Bladder microvascular endothelial cell (primary cell): Measurements from ENCODE around the gene CCDC14. TPM values are rescaled to one million over a fixed set of nuclear protein-coding genes. Genes with fewer than 3 reads are reported as not detected.

Source experiments
- total RNA-seq: library from RNA; depleted of rRNA; stranded (reverse); fragments of >200 nt; gene quantifications from 2 replicates; pipeline ENCODE4 v1.2.3, GENCODE V29; 2014

CCDC14 gene, protein sequence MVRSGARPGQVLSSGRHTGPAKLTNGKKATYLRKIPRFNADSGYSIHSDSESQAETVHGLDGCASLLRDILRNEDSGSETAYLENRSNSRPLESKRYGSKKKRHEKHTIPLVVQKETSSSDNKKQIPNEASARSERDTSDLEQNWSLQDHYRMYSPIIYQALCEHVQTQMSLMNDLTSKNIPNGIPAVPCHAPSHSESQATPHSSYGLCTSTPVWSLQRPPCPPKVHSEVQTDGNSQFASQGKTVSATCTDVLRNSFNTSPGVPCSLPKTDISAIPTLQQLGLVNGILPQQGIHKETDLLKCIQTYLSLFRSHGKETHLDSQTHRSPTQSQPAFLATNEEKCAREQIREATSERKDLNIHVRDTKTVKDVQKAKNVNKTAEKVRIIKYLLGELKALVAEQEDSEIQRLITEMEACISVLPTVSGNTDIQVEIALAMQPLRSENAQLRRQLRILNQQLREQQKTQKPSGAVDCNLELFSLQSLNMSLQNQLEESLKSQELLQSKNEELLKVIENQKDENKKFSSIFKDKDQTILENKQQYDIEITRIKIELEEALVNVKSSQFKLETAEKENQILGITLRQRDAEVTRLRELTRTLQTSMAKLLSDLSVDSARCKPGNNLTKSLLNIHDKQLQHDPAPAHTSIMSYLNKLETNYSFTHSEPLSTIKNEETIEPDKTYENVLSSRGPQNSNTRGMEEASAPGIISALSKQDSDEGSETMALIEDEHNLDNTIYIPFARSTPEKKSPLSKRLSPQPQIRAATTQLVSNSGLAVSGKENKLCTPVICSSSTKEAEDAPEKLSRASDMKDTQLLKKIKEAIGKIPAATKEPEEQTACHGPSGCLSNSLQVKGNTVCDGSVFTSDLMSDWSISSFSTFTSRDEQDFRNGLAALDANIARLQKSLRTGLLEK
- total RNA-seq, result 17.3 and 26.2 TPM in 2 replicates

GRCh38 chr3:123960781-123961507 lies at the start of gene CCDC14:
Gene CCDC14 (minus strand): TSS chr3:123961229. CDS start chr3:123961173, 56 bp downstream.

GRCh38 chr3:123991730-123992588 lies 30.9 kb upstream of the CCDC14 start, which contains the start of gene ROPN1:
Gene ROPN1 (minus strand): TSS chr3:123992124. CDS start chr3:123980481, 11,643 bp downstream.

DNA sequence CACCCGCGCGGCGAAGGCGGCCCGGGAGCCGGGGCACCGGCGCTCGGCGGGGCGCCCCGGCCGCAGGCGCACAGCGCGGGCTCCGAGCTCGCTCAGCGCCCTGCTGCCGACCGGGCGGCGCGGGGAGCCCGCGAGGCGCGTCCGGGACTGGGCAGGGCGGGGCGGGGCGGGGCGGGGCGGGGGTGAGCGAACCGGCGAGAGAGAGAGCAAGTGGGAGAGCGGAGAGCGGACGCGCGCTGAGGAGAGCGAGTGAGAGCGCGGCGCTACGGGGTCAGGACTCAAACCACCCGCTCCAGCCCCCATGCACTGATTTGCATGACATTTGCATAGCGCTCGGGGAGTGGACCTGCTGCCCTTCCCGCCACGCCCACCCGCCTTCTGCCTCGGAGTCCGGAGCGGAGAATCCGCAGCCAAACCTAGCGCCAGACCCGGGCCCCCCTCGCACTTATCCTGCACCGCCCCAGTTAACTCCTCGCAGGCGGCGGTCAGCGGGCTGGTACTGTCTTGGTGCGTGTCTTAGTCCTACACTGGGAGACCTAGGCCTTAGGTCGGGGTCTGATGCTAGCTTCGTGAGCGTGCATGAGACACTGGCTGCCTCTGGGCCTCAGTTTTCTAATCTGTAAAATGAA lies 76.7 kb downstream of the CCDC14 start, which contains the start of gene MYLK:
MYLK (minus strand) TSS at position 130 of the 629 bp plus-strand sequence. CDS start 90,491 bp downstream, outside the sequence.

Other genes with a start within 250 kb of the CCDC14 start
- gene MYLK, start 76.9 kb downstream of the CCDC14 start, total RNA-seq, result 125 and 127 TPM in 2 replicates
- gene ROPN1, start 30.9 kb upstream of the CCDC14 start, total RNA-seq, result not detected in 2 replicates
- gene KALRN, start 72.1 kb upstream of the CCDC14 start, total RNA-seq, result 17.2 and 169 TPM in 2 replicates